KOPT-K1 (cell line): ENCODE data around the gene DENND2D.

Source experiments
- H3K27ac ChIP-seq: fragments of 200-600 bp; sonication (generic); 2 replicates; pipeline ENCODE4 v1.5.1; 2016; ENCODE audit warnings: antibody characterized with exemption, mild to moderate bottlenecking, low read depth, low read length; ENCODE audit not compliant: poor library complexity, severe bottlenecking
- H3K36me3 ChIP-seq: fragments of 200-600 bp; sonication (generic); 2 replicates; pipeline ENCODE4 v1.5.1; 2017; ENCODE audit warnings: antibody characterized with exemption, mild to moderate bottlenecking, low read length, moderate library complexity; ENCODE audit not compliant: insufficient read depth
- H3K9me3 ChIP-seq: fragments of 200-600 bp; sonication (generic); 2 replicates; pipeline ENCODE4 v1.5.1; 2017; ENCODE audit warnings: antibody characterized with exemption, low read length, mild to moderate bottlenecking; ENCODE audit not compliant: insufficient read depth, poor library complexity, severe bottlenecking

Gene DENND2D

GRCh38 chr1:111179968-111180533, 20.4 kb downstream of the DENND2D start:
- Histone ChIP-seq H3K27ac (no peak overlapping the region), H3K9me3 (no peaks in the 10 kb centered on the region)

GRCh38 chr1:111176678-111177077, 23.8 kb downstream of the DENND2D start:
- Histone ChIP-seq H3K9me3 (no peaks in the 10 kb centered on the region), H3K36me3 (peaks cover 89% of the 10 kb centered on the region), H3K27ac (no peak overlapping the region)

More at GRCh38 chr1:111179968-111180533, 20.4 kb downstream of the DENND2D start:
- peaks cover 96% of the 10 kb centered on the region for H3K36me3 ChIP-seq

GRCh38 chr1:111175349-111175748, 25.1 kb downstream of the DENND2D start:
- H3K27ac ChIP-seq, result no peak overlapping the region
- no peaks in the 10 kb centered on the region for H3K9me3 ChIP-seq
- H3K36me3 ChIP-seq, result peaks cover 91% of the 10 kb centered on the region

GRCh38 chr1:111174070-111174469, 26.4 kb downstream of the DENND2D start:
- no peaks in the 10 kb centered on the region for H3K9me3 ChIP-seq
- H3K27ac ChIP-seq, result no peak overlapping the region
- H3K36me3 ChIP-seq, result peaks cover 91% of the 10 kb centered on the region

- Histone ChIP-seq H3K27ac (no peak overlapping the region), H3K36me3 (peaks cover 91% of the 10 kb centered on the region), H3K9me3 (no peaks in the 10 kb centered on the region)
Observed at GRCh38 chr1:111172463-111172862, 28.0 kb downstream of the DENND2D start.

- Histone ChIP-seq H3K27ac (no peak overlapping the region), H3K9me3 (no peaks in the 10 kb centered on the region), H3K36me3 (peaks cover 95% of the 10 kb centered on the region)
Observed at GRCh38 chr1:111164151-111164550, 36.3 kb downstream of the DENND2D start.

GRCh38 chr1:111163363-111163762, 37.1 kb downstream of the DENND2D start:
- no peak overlapping the region for H3K27ac ChIP-seq
- H3K9me3 ChIP-seq, result no peaks in the 10 kb centered on the region
- H3K36me3 ChIP-seq, result peaks cover 94% of the 10 kb centered on the region

- H3K36me3 ChIP-seq, result peaks cover 89% of the 10 kb centered on the region
- no peaks in the 10 kb centered on the region for H3K9me3 ChIP-seq
Observed at GRCh38 chr1:111162488-111162880, 38.0 kb downstream of the DENND2D start.

GRCh38 chr1:111161843-111162487, 38.5 kb downstream of the DENND2D start:
- no peaks in the 10 kb centered on the region for H3K9me3 ChIP-seq
- H3K36me3 ChIP-seq, result peaks cover 89% of the 10 kb centered on the region

More at GRCh38 chr1:111162488-111162880, 38.0 kb downstream of the DENND2D start:
- no peak overlapping the region for H3K27ac ChIP-seq

GRCh38 chr1:111157431-111157830, 43.0 kb downstream of the DENND2D start:
- H3K36me3 ChIP-seq, result peaks cover 92% of the 10 kb centered on the region
- no peak overlapping the region for H3K27ac ChIP-seq
- no peaks in the 10 kb centered on the region for H3K9me3 ChIP-seq

More at GRCh38 chr1:111161843-111162487, 38.5 kb downstream of the DENND2D start:
- no peak overlapping the region for H3K27ac ChIP-seq

GRCh38 chr1:111154021-111154999, 46.1 kb downstream of the DENND2D start:
- Histone ChIP-seq H3K9me3 (no peaks in the 10 kb centered on the region), H3K27ac (no peak overlapping the region), H3K36me3 (peaks cover 92% of the 10 kb centered on the region)

GRCh38 chr1:111151838-111152237, 48.6 kb downstream of the DENND2D start:
- Histone ChIP-seq H3K9me3 (no peaks in the 10 kb centered on the region), H3K36me3 (peaks cover 98% of the 10 kb centered on the region), H3K27ac (no peak overlapping the region)

GRCh38 chr1:111148376-111148881, 52.0 kb downstream of the DENND2D start:
- no peaks in the 10 kb centered on the region for H3K9me3 ChIP-seq
- no peak overlapping the region for H3K27ac ChIP-seq
- H3K36me3 ChIP-seq, result peaks cover 75% of the 10 kb centered on the region

GRCh38 chr1:111147948-111148347, 52.5 kb downstream of the DENND2D start:
- Histone ChIP-seq H3K27ac (no peak overlapping the region), H3K9me3 (no peaks in the 10 kb centered on the region), H3K36me3 (peaks cover 75% of the 10 kb centered on the region)
